GM19468 (cell line): ENCODE measurements around the gene APOL2.
"Not testable (repeated sequence)": the region's sequence is repeated elsewhere in the genome, so short reads cannot be mapped to it uniquely, and the experiment has no call there.

ENCODE experiments used
- ATAC-seq: cut with Tn5 transposase; IDR thresholded peaks from one replicate; pipeline ENCODE4 v1.9.1; 2021; ENCODE audit warnings: mild to moderate bottlenecking, moderate library complexity, moderate number of reproducible peaks; ENCODE audit not compliant: unreplicated experiment; ENCODE audit errors: extremely low read depth

APOL2 gene, protein sequence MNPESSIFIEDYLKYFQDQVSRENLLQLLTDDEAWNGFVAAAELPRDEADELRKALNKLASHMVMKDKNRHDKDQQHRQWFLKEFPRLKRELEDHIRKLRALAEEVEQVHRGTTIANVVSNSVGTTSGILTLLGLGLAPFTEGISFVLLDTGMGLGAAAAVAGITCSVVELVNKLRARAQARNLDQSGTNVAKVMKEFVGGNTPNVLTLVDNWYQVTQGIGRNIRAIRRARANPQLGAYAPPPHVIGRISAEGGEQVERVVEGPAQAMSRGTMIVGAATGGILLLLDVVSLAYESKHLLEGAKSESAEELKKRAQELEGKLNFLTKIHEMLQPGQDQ

DNA sequence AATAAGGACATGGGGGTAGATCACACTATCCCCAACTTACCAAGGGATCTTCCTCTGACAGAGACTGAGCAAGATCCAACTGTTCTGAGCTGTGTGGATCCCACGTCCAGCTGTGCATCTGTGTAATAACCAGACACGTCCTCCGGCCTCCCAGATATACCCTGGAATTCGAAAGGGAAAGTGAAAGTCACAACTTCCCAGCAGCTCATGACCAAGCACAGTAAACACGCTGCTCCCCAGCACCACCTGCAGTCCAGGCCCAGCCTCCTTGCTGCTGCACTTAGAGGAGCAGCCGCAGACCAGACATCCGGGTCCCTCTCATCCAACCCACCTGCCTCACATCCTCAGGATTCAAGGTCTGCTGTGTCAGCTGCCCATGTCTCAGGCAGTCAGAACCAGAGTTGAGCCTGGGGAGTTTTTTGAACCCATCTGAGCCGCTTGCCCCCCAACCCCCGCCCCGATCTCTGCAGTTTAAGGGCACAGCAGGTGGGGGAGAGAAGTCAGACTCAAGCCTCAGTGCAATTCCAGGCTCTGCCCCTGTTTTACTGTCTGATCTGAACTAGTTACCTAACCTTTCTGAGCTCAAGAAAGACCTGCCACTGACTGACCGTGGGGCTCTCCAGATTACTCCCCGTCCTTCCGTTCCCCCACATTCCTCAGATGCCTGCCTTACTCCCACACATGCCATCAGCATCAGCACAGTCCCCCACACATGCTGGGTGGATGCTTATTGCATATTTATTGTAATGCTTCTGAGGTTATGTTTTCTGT lies at the start of gene APOL2:
Gene APOL2, minus strand, starts transcription at position 127 of the 771 bp plus-strand sequence. CDS start 6,365 bp downstream, outside the sequence.
- peak; percentile 89 for ATAC-seq

DNA sequence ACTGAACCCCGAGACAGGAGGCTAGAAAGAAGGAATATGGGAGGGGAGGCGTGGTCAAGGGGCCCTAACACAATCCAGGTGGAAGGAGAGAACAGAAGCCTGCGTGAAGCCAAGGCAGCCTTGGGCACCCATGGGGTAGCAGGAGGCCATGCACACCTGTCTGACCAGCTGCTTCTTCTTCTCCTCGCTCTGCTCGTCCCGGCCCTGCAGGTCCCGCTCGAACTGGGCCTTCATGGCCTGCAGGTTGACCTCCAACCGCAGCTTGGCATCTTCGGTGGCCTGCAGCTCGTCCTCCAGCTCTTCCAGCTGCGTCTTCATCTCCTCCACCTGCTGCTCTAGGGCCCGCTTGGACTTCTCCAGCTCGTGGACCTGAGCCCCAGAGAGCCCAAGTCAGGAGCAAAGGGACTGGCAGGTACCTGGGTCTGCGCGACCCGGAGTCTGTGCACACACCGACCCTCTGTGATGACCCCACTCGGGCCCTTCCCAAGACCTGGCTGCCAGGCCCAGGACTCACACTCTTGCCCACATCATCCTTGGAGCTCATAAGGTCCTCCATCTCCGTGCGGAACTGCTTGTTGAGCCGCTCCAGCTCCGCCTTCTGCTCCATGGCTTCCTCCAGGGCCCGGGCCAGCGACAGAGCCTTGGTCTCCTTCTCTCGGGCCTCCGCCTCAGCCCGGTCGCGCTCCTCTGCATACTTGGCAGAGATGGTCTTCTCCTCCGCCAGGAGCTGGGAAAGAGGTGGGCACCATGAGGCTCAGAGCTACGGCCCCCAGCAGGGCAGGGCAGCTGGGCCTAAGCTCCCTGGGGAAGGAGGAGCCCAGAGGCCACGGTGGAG lies 49.5 kb upstream of the APOL2 start:
- no peak for ATAC-seq

DNA sequence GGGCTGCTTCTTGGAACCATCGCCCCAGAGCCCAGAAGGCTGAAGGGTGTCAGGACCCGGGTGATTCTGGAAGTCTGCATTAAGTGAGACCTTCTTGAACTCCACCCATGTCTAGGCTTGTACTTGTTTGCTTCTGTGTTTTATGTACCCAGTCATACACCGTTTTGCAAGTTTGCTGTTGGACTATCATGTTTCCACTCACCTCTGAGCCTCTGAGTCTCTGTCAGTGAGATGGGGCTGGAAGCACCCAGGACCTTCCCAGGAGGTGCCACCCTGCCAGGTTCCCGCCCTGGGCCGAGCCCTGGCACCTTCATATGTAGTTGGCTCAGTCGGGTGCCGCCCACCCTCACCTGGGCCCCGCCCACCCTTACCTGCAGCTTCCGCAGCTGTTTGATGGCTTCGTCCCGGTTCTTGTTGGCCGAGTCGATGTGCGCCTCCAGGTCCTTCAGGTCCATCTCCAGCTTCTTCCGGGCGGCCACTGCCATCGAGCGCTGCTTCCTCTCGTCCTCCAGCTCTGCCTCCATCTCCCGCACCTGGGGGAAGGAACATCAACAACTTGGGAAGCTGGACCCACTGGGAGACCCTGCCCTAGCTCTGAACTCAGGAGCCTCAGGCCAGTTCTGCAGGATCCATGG lies 48.7 kb upstream of the APOL2 start:
- no peak for ATAC-seq

DNA sequence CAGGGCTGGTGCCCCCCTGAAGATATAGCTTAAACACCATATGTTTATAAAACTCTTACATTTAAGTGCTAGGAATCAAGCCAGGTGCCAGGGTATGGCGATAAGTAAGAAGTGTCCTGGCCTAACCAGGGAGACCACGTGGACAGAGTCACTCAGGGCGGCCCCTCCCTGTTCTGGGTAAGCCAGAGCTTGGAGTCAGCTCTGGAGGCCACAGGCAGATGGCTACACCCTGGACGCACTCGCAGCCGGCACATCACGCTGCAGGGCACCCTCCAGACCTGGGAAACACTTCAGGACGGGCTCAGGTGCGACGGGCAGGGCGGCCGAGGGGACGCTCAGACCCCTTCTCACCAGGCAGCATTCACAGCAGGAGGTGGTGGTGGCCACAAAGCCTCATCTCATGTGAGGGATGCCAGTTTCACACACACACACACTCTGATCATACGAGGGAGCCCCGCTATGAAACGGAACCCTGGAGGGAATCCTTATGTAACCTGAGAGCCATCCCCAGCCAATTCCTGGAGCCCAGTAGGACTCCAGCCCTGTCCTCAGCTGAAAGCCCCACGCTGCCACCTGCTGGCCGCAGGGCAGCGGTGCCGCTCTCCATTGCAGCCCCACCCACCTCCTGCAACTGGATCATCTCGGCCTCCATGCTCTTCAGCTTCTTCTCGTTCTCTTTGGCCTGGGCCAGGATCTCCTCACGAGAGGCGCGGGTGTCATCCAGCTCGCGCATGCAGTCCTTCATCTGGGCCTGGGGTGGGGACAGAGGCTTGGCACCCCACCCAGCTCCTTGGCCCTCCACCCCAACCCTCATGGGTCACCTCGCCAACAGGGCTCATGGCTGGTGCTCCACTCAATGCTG lies 47.0 kb upstream of the APOL2 start:
- no peak for ATAC-seq

DNA sequence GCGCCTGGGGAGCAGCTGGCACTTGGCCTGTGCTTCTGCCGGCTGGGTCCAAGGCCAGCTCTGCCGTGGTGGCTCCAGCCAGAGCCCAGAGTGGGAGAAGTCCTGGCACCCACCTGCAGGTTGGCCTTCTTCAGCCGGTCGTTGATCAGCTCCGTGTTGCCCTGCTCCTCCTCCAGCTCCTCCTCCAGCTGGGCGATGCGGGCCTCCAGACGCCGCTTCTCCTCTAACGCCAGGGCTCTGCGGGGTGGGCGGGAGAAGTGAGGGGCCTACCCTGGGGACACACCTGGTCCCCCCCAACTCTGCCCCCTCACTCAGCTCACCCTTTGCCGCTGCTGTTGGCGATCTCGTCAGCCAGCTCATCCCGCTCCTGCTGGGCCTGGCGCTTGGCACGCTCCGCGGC lies 46.2 kb upstream of the APOL2 start:
- no peak for ATAC-seq

DNA sequence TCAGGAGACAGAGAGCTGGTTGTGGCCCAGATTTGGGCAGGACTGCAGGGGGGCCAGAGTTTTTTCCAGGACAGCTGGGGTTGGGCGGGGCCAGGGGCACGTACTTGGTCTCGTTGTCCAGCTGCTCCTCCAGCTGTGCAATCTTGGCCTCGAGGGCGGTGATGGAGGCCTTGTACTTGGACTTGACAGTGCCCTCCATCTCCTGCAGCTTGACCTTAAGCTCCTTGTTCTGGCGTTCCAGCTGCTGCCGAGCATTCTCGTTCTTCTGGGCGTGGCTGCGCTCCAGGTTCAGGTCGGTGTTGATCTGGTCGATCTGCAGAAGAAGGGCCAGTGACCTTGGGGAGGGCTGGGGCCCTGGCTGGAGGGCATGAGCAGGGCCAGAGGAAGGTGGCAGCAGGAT lies 45.7 kb upstream of the APOL2 start:
- no peak for ATAC-seq

DNA sequence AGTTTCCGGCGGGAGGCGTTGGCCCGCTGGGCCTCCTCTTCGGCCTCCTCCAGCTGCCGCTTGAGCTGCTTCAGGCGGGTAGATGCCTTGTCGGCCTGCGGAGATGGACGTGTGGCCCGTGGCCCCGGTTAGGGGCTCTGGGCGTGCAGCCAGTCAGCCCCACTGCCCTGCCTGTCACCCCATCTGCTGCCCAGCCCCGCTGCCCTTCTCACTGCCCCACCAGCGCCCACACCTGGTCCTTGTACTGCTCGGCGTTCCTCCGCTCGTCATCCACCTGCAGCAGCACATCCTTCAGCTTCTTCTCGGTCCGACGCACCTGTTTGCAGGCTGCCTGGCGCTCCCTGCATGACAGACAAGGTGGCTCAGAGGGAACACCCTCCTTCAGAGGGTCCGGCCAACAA lies 44.8 kb upstream of the APOL2 start:
- ATAC-seq, result no peak

DNA sequence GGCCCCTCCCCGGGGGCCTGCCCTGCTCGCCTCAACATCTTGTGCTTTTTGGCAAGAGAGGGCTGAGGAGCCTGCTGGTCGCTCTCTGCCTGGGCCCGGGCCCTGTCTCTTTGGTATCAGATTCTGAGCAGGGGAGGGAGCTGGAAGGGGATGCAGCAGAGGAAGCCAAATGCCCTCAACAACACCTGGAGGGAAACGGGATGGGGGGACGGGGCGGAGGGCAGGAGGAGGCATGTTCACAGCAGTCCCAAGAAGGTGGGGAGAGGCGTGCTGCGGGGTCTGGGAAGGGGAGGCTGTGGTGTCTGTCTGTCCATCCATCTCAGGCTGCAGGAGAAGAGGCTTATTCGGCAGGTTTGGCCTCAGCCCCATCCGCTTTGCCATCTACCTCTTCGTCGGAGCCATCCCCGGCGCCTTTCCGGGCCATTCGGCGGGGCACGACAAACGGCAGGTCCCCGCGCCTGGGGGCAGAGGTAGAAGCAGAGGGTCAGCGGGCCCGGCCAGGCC lies 43.1 kb upstream of the APOL2 start:
- no peak for ATAC-seq

DNA sequence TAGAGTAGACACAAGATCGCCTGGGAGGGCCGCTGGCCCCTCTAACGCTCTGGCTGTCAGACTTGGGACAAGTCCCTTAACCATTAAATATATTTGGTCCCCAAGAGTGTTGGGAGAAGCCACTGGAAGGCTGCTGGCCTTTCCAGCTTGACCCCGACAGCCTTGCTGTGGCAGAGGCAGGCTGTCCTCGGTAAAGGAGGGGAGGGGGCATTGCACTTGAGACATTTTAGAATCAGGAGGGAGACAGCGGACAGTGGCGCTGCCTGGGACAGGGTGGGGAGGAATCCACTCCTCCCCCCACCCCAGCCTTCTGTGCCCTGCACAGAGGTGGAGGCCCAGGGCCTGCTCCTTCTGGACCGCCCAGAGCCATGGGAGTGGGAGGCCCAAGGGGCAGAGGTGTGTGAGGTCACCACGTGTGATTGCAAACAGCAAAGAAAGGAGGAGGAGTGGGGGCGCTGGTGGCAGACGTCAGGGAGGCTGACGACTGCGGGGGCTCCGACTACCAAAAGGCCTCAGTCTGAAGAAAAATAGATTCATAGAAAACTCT lies 42.5 kb upstream of the APOL2 start:
- no peak for ATAC-seq

DNA sequence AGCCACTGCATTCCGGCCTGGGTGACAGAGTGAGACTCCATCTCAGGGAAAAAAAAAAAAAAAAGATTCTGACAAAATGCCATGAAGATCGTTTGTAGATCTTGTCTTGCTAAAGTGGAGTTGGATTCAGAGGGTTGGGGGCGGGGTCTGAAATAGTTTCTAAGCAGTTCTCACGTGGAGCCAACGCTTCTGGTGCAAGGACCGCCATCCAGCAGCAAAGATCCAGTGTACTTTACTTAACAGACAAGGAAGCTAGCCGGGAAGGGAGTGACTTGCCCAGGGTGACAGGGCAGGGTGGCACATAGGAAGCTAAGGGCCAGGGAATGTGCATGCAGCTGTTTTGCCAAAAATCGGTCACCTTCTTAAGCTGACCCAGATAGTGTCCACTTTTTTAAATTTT lies 41.1 kb upstream of the APOL2 start:
- ATAC-seq, result no peak

DNA sequence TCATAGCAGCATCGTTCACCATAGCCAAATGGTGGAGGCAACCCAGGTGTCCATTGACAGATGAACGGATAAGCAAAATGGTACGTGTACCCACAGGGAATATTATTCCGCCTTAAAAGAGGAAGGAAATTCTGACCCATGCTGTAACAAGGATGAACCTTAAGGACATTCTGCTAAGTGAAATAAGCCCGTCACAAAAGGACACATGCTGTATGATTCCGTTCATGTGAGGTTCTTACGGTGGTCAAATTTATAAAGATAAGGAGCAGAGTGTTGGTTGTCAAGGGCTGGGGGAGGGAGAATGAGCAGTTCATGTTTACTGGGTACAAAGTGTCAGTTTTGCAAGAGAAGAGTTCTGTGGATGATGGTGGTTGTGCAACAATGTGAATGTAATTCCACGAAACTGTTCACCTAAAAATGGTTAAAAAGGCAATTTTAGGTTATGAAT lies 39.9 kb upstream of the APOL2 start:
- ATAC-seq, result no peak

DNA sequence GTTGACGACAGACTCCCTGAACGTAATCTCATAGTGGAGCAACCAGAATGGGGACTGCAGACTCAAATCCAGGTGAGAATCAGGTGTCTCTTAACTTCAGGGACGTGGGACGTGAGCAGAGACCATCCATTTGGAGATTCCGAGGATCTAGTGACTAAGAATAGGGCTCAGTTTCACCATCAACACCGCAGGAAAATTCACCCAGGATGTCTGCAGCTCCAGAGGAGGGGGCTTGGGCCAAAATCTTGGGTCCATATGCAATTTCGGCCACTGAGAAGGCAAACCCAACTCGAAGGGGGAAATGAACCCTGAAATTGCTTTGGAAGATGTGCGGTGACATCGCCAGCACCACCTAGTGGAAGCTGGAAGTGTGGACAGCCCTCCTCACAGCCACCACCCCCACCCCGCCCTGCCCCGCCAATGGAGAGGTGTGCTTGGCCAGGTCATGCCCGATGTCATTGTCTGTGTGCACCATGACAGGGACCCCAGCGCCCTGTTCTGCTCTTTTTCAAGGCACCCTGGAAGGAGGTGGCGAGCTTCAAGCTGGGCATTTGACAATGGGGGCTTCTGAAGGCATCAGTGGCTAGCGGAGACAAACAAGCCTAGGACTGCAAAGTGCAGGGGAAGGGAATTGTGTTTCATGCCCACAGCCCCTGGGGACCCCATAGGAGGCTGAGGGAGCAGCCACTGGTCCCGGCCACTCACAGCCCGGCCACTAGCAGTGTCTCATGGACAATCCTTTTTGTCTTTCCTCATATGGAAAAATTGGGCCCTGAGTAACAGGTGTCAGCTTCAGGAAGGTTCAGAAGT lies 38.4 kb upstream of the APOL2 start:
- no peak for ATAC-seq

DNA sequence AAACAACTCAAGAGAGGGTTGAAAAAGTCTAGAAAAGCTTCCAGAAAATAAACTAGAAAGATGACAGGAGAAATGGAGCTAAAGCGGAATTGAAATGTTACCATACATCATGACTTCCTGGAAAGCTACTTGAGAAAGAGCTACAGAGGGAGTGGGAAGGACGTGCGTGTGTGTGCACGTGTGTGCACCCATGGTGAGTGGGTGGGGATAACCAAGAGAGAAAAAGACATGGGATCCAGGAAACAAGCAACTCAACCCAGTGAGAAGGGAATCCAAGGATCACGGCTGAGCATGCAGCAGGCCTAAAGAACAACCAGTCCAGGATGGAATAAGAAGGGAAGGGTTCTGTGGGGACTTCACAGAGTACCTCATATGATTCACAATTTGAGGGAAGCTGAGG lies 35.2 kb upstream of the APOL2 start:
- ATAC-seq, result no peak

DNA sequence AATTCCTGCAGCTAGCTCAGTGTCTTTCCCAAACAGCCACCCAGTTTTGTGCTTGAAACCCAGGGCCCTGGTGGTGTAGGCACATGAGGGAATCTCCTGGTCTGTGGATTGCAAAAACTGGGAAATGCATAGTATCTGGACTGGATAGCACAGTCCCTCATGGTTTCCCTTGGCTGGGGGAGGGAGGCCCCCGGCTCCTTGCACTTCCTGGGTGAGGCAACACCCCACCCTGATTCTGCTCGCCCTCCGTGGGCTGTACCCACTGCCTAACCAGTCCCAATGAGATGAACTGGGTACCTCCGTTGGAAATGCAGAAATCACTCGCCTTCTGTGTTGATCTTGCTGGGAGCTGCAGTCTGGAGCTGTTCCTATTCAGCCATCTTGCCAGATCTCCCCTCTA lies 32.6 kb upstream of the APOL2 start:
- ATAC-seq, result not testable (repeated sequence)

DNA sequence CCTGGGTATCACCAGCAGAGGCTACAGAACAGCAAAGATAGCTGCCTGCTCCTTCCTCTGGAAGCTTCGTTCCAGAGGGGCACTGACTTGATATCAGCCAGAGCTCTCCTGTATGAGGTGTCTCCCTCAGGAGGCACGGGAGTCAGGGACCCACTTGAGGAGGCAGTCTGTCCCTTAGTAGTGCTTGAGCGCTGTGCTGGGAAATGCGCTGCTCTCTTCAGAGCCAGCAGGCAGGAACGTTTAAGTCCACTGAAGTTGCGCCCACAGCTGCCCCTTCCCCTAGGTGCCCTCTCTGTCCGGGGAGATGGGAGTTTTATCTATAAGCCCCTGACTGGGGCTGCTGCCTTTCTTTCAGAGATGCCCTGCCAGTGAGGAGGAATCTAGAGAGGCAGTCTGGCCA lies 31.9 kb upstream of the APOL2 start:
- not testable (repeated sequence) for ATAC-seq

DNA sequence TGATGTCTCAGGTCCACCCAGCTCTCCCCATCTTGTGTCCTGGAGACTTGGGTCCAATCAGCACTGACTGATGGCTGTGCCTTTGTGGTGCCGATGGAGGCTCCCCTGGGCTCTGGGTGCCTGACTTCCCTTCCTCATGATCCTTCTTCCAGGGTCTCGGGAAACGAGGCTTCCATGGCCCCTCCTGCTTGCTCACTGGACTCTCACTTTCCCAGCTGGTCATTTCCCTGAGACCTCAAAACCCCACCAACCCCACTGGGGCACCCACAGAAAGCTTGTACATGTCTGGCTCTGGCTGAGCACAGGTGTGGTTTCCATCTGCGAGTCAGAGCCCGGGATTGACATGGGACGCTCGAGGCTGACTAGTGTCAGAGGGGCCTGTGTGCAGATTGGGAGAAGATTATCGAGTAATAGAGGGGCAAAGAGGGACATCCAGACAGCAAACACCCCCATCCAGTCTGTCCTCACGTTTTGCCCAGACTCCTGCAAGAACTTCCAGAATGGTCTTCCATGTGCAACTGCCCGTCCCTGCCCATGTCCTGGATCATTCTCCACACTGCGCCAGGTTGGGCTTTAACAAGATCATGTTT lies 28.7 kb upstream of the APOL2 start:
- ATAC-seq, result no peak

DNA sequence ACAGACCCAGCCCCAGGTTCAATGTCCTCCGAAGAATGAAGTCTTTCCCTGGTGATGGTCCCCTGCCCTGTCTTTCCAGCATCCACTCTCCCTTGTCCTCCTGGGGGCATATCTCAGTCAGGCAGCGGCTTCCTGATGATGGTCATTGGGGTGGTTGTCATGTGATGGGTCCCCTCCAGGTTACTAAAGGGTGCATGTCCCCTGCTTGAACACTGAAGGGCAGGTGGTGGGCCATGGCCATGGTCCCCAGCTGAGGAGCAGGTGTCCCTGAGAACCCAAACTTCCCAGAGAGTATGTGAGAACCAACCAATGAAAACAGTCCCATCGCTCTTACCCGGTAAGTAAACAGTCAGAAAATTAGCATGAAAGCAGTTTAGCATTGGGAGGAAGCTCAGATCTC lies 27.7 kb upstream of the APOL2 start:
- no peak for ATAC-seq
